HepG2 (cell line): ENCODE measurements around the gene RNMT. TPM values are rescaled to one million over a fixed set of nuclear protein-coding genes. Genes with fewer than 3 reads are reported as not detected.
"Not testable (repeated sequence)": the region's sequence is repeated elsewhere in the genome, so short reads cannot be mapped to it uniquely, and the experiment has no call there.

Experiments used
- ATAC-seq: fragments of 200-7000 bp; cut with Tn5 transposase; 3 replicates; pipeline ENCODE4 v1.9.1; 2020; ENCODE audit warnings: mild to moderate bottlenecking, moderate library complexity
- BruUV-seq: library from RNA; stranded (reverse); fragments of 400-500 nt; replicated peaks from 2 replicates; lab custom pipeline; 2021; lab: Mats Ljungman, UMichigan
- CTCF ChIA-PET: fragments of 300-600 bp; formaldehyde crosslinking; extraction: SDS; loops from one replicate; lab custom pipeline; 2021; ENCODE audit warnings: low total read pairs, inconsistent platforms, low intra/inter-chr PET ratio; lab: Yijun Ruan, JAX
- POLR2A ChIA-PET: fragments of 350-600 bp; sonication (Branson Sonifier 250); formaldehyde crosslinking; loops from one replicate; lab custom pipeline; 2020; ENCODE audit warnings: antibody characterized with exemption, inconsistent platforms; lab: Yijun Ruan, JAX
- DNase-seq: peaks from one replicate; pipeline ENCODE4 v3.0.0-alpha.2; 2015; ENCODE audit warnings: low spot score
- FAIRE-seq: peaks from 3 replicates; lab custom pipeline; 2011; peaks lifted over from hg19 to GRCh38; lab: Jason Lieb, UNC
- H2AFZ ChIP-seq: one replicate; pipeline ENCODE4 v1.6.1; 2011; ENCODE audit warnings: low read length, inconsistent platforms
- H3K27ac ChIP-seq: fragments of 300-600 bp; 3 replicates; pipeline ENCODE4 v1.8.0; 2011; ENCODE audit warnings: mixed run types, mild to moderate bottlenecking, mixed read lengths, low read length, inconsistent platforms; ENCODE audit not compliant: insufficient read depth; ENCODE audit errors: extremely low read length
- H3K27me3 ChIP-seq, 2 experiments: fragments of 200-600 bp in 1 of 2; 2 replicates in 1 of 2; 3 replicates in 1 of 2; pipeline versions ENCODE4 v1.6.0 to v1.8.0; 2011; ENCODE audit warnings: low read length in 2 of 2, mild to moderate bottlenecking in 2 of 2, moderate library complexity in 2 of 2, inconsistent platforms in 1 of 2; ENCODE audit not compliant: insufficient read depth in 2 of 2, control insufficient read depth in 1 of 2
- H3K36me3 ChIP-seq, 2 experiments: fragments of 200-600 bp in 1 of 2; replicated peaks in 1 of 2; 2 replicates in 1 of 2; 3 replicates in 1 of 2; pipeline versions ENCODE4 v1.5.1 to v1.8.0; 2011; ENCODE audit warnings: low read length in 2 of 2, inconsistent platforms in 1 of 2; ENCODE audit not compliant: insufficient read depth in 2 of 2, control insufficient read depth in 1 of 2
- H3K4me1 ChIP-seq: 2 replicates; pipeline ENCODE4 v1.5.1; 2012; ENCODE audit warnings: low read length, inconsistent platforms; ENCODE audit not compliant: insufficient read depth
- H3K4me2 ChIP-seq: 2 replicates; pipeline ENCODE4 v1.6.0; 2011; ENCODE audit warnings: low read depth, low read length, inconsistent platforms
- H3K4me3 ChIP-seq, 3 experiments: fragments of 200-600 bp in 1 of 3; sonication (generic), shearing (Covaris generic) in 1 of 3; replicated peaks in 1 of 3; 2 replicates each; pipeline ENCODE4 v1.5.1; 2011 to 2016; ENCODE audit warnings: low read length in 3 of 3, inconsistent platforms in 2 of 3, low read depth in 2 of 3, mild to moderate bottlenecking in 2 of 3, control low read depth in 1 of 3, mixed read lengths in 1 of 3; ENCODE audit not compliant: insufficient read depth in 1 of 3
- H3K79me2 ChIP-seq: one replicate; pipeline ENCODE4 v1.6.1; 2011; ENCODE audit warnings: low read length, inconsistent platforms; ENCODE audit not compliant: insufficient read depth
- H3K9ac ChIP-seq: 2 replicates; pipeline ENCODE4 v1.6.0; 2011; ENCODE audit warnings: mild to moderate bottlenecking, low read depth, low read length, inconsistent platforms; ENCODE audit not compliant: insufficient read depth
- H3K9me3 ChIP-seq: 2 replicates; pipeline ENCODE4 v1.5.1; 2012; ENCODE audit warnings: mild to moderate bottlenecking, low read length
- H4K20me1 ChIP-seq: 2 replicates; pipeline ENCODE4 v1.6.0; 2011; ENCODE audit warnings: inconsistent platforms, mild to moderate bottlenecking, low read length, moderate library complexity; ENCODE audit not compliant: insufficient read depth
- AKAP8 ChIP-seq: sonication (generic); formaldehyde crosslinking; IDR thresholded peaks from 2 replicates; pipeline ENCODE4 v1.5.1; 2020; ENCODE audit warnings: mild to moderate bottlenecking, missing genetic modification reagents
- ARNTL ChIP-seq: sonication (generic); formaldehyde crosslinking; IDR thresholded peaks from 2 replicates; pipeline ENCODE4 v1.4.0; 2020; ENCODE audit warnings: mild to moderate bottlenecking, missing genetic modification reagents
- ISX ChIP-seq: sonication (generic); formaldehyde crosslinking; conservative IDR thresholded peaks from 2 replicates; pipeline ENCODE4 v1.5.0; 2020; ENCODE audit warnings: missing genetic modification reagents
- MZF1 ChIP-seq: sonication (generic); formaldehyde crosslinking; IDR thresholded peaks from 2 replicates; pipeline ENCODE4 v1.8.1; 2023; ENCODE audit warnings: mild to moderate bottlenecking, missing genetic modification reagents, borderline replicate concordance
- ZFP90 ChIP-seq: sonication (generic); formaldehyde crosslinking; IDR thresholded peaks from 2 replicates; pipeline ENCODE4 v1.8.0; 2022; ENCODE audit warnings: missing genetic modification reagents, mild to moderate bottlenecking, inconsistent platforms, borderline replicate concordance
- ZNF180 ChIP-seq: sonication (generic); formaldehyde crosslinking; IDR thresholded peaks from 2 replicates; pipeline ENCODE4 v1.4.0; 2020; ENCODE audit warnings: low read depth, missing genetic modification reagents, borderline replicate concordance
- ZNF615 ChIP-seq: sonication (generic); formaldehyde crosslinking; IDR thresholded peaks from 2 replicates; pipeline ENCODE4 v1.5.0; 2020; ENCODE audit warnings: mild to moderate bottlenecking, missing genetic modification reagents, borderline replicate concordance
- WGBS: methylation state at CpG from one replicate; pipeline ENCODE4 v1.1.6; 2017; ENCODE audit warnings: low lambda C conversion rate; 5-methylcytosine and 5-hydroxymethylcytosine counted together
- in situ Hi-C: cut with HindIII; loops from 2 replicates; pipeline ENCODE4 v1.10.0; 2017; ENCODE audit warnings: low pct_unique_long_range_greater_than_20kb; ENCODE audit not compliant: extremely low pct_ligation_motif_present
- intact Hi-C: fragments of 100-400 bp; cut with micrococcal nuclease; formaldehyde crosslinking; loops from one replicate; pipeline ENCODE4 v1.10.0; 2022; ENCODE audit not compliant: unreplicated experiment
- polyA plus RNA-seq, 8 experiments: library from polyadenylated mRNA; depleted of rRNA in 3 of 8; stranded (reverse) in 7 of 8; unstranded in 1 of 8; fragments of >200 nt; fragmentation: Illumina TruSeq in 4 of 8; extraction: Trizol in 4 of 8; gene quantifications; 2 replicates each; pipeline versions ENCODE4 v1.2.1 to v1.2.3, GENCODE V29; 2011 to 2016; ENCODE audit warnings: low read depth in 4 of 8, missing spikeins in 1 of 8, mixed read lengths in 1 of 8; ENCODE audit not compliant: insufficient read depth in 1 of 8
- total RNA-seq, 5 experiments: library from RNA; depleted of rRNA; stranded (reverse); fragments of >200 nt; fragmentation: Illumina TruSeq; extraction: Trizol; gene quantifications; 2 replicates each; pipeline ENCODE4 v1.2.3, GENCODE V29; 2016; ENCODE audit warnings: low read depth in 1 of 5

RNMT gene
- total and polyA plus RNA-seq, 2 of the 13 experiments (the other 11 are each of a cell fraction or from before 2014, with no cell fraction given), result 22.9 to 24.4 TPM

DNA sequence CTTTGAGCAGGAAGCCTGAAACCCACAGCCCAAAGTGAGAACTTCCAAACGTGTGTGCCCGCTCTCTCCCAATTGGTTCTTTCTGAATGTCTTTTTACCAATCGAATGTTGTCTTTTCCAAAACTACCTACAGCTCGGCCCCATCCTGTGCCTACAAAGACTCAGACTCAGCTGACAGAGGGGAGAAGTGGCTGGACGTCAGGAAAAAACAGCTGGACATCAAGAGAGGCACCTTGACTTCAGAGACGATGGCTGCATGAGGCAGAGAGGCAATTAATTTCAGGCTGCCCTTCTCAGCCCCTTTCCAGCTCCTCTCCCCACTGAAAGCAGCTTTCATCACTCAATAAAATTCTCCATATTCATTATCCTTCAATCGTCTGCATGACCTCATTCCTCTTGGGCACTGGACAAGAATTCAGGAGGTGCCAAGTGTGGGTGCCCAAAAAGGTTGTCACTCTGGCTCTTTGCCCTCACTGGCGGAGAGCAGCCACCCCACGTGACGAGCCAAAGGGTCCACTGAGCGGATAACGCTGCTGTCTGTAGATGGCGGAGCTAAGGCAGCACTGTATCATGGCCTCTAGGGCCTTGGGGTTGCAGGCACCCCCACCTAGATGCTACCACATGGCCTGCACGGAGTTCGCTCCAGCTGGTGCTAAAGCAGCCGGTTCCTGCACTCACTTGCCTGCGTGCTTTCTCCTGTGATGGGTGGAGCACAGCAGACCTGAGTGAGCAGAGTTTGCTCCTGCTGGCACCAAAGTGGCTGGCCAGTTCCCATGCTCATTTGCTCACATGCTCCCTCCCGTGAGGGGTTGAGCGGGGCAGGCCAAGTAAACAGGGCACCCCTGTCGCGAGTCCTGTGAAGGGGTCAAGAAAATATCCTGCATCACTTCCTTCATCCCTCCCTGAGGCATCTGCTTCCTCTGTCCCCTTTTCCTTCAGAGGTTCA is 38.0 kb upstream of the RNMT start:
- H3K4me2 ChIP-seq, result no peak overlapping the region
- no peak overlapping the region for H3K27ac ChIP-seq
- H3K4me1 ChIP-seq, result no peaks in the 10 kb centered on the region
- no peaks in the 10 kb centered on the region for H3K9me3 ChIP-seq
- ChIA-PET CTCF (no interaction called here), POLR2A (no interaction called here)
- intact Hi-C loops (no loop called here), in situ Hi-C loops (no loop called here)
- no peak overlapping the region for H3K4me3 ChIP-seq
- peaks cover 0 to 4% of the 10 kb centered on the region in 2 experiments; a peak in 2 of 5 replicates for H3K36me3 ChIP-seq
- H3K9ac ChIP-seq, result no peak overlapping the region
- DNase-seq (no peak), FAIRE-seq (no peak), ATAC-seq (no peak)
- H2AFZ ChIP-seq, result no peak overlapping the region
- no peak for TF ChIP-seq ZNF180 (CRISPR knock-in tag)
- no peak for TF ChIP-seq ISX
- no peak for TF ChIP-seq MZF1
- TF ChIP-seq AKAP8 (CRISPR knock-in tag), result no peak
- TF ChIP-seq ARNTL (CRISPR knock-in tag), result no peak
- no peak for TF ChIP-seq ZNF615 (CRISPR knock-in tag)
- H3K79me2 ChIP-seq, result peaks cover 65% of the 10 kb centered on the region
- 98% methylated on average over 15 of the region's 21 CpGs for WGBS
- BruUV-seq, result no TSS peak
- H4K20me1 ChIP-seq, result peaks cover 17% of the 10 kb centered on the region; the same call in 1 of the 2 replicates
- no peaks in the 10 kb centered on the region for H3K27me3 ChIP-seq

DNA sequence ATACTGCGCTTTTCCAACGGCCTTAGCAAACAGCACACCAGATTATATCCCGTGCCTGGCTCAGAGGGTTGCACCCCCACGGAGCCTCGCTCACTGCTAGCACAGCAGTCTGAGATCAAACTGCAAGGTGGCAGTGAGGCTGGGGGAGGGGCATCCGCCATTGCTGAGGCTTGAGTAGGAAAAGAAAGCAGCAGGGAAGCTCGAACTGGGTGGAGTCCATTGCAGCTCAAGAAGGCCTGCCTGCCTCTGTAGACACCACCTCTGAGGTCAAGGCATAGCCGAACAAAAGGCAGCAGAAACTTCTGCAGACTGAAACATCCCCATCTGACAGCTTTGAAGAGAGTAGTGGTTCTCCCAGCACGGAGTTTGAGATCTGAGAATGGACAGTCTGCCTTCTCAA is 36.4 kb upstream of the RNMT start:
- DNase-seq, CTCF ChIA-PET, BruUV-seq: not testable (repeated sequence)

DNA sequence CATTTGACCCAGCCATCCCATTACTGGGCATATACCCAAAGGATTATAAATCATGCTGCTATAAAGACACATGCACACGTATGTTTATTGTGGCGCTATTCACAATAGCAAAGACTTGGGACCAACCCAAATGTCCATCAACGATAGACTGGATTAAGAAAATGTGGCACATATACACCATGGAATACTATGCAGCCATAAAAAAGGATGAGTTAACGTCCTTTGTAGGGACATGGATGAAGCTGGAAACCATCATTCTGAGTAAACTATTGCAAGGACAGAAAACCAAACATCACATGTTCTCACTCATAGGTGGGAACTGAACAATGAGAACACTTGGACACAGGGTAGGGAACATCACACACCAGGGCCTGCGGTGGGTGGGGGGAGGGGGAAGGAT is 31.1 kb upstream of the RNMT start:
- BruUV-seq, CTCF ChIA-PET, DNase-seq, H3K27me3 ChIP-seq, H3K27ac ChIP-seq, H3K36me3 ChIP-seq, H3K4me1 ChIP-seq, H3K9ac ChIP-seq, in situ Hi-C loops, FAIRE-seq, ATAC-seq, H4K20me1 ChIP-seq, H3K4me3 ChIP-seq, intact Hi-C loops, H3K9me3 ChIP-seq, H2AFZ ChIP-seq, H3K4me2 ChIP-seq, POLR2A ChIA-PET: not testable (repeated sequence)
- WGBS, result 96% methylated on average over 5 of the region's 5 CpGs
- peaks cover 59% of the 10 kb centered on the region for H3K79me2 ChIP-seq

More for the DNA sequence above, 36.4 kb upstream of the RNMT start:
- H2AFZ ChIP-seq, H3K4me3 ChIP-seq, H3K4me1 ChIP-seq, H3K4me2 ChIP-seq, POLR2A ChIA-PET, H3K27ac ChIP-seq, ATAC-seq, H3K9ac ChIP-seq, intact Hi-C loops, H3K27me3 ChIP-seq, in situ Hi-C loops, H3K9me3 ChIP-seq, FAIRE-seq, H3K36me3 ChIP-seq: not testable (repeated sequence)
- 92% methylated on average over 9 of the region's 9 CpGs for WGBS
- peaks cover 58% of the 10 kb centered on the region for H3K79me2 ChIP-seq
- peak; percentile 60; the same call in 1 of the 2 replicates for TF ChIP-seq ZFP90 (CRISPR knock-in tag)
- H4K20me1 ChIP-seq, result peaks cover 11% of the 10 kb centered on the region; the same call in 1 of the 2 replicates
